ENCODE measurements around the gene PACSIN2.

DNA sequence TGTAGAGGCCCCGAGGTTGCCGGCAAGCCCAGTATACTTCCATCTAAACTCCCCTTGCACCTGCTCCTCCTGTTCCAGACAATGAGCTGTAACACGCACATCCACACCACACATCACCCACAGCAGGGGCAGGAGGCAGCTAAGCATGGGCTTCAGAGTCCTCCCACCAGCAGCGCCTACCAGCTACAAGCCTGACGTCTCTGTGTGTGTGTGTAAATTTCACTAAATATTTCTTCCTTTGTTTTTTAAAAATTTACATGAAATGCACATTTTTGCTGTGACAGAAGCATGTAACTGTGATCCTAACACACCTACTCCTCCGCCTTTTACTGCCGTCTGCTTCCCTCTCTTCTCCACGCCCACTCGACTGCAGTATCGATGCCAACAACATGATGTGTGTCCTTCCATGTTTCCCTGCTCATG, 29.4 kb upstream of the PACSIN2 start:
- no peak for TF ChIP-seq TP53 (CRISPR knock-in tag; IDR thresholded peaks at IDR 0.05)
- no peak for TF ChIP-seq JUN (CRISPR knock-in tag; IDR thresholded peaks at IDR 0.05)
- no peak for TF ChIP-seq NFYB (CRISPR knock-in tag; conservative IDR thresholded peaks at IDR 0.05; ENCODE audit: low read depth)
- TF ChIP-seq FOXJ3 (CRISPR knock-in tag; IDR thresholded peaks at IDR 0.05; ENCODE audit: borderline replicate concordance), result no peak
- no peak for TF ChIP-seq SP1 (CRISPR knock-in tag; conservative IDR thresholded peaks at IDR 0.05)
